Left lung (tissue), 10 donors: ENCODE measurements around the gene NACC1. TPM values are rescaled to one million over a fixed set of nuclear protein-coding genes. Genes with fewer than 3 reads are reported as not detected.

Source experiments
- ATAC-seq: fragments of 200-7000 bp; cut with Tn5 transposase; one replicate; pipeline ENCODE4 v1.9.1; 2020; ENCODE audit warnings: moderate library complexity
- DNase-seq, 4 donors: peaks; one replicate each; pipeline ENCODE4 v3.0.0-alpha.2; 2013 to 2020
- H3K27ac ChIP-seq, 2 donors: fragments of 200-600 bp; sonication (generic) in 1 of 2; one replicate each; pipeline versions ENCODE4 v1.5.0 to v1.8.0; 2020 to 2021
- H3K27me3 ChIP-seq, 2 donors: fragments of 200-600 bp; sonication (generic) in 1 of 2; one replicate each; pipeline versions ENCODE4 v1.5.0 to v1.8.0; 2020 to 2021
- H3K36me3 ChIP-seq, 2 donors: fragments of 200-600 bp; sonication (generic) in 1 of 2; one replicate each; pipeline versions ENCODE4 v1.5.0 to v1.8.0; 2020 to 2021
- H3K4me1 ChIP-seq, 2 donors: fragments of 200-600 bp; one replicate each; pipeline ENCODE4 v1.8.0; 2021
- H3K4me3 ChIP-seq, 2 donors: fragments of 200-600 bp; sonication (generic) in 1 of 2; one replicate each; pipeline versions ENCODE4 v1.5.0 to v1.8.0; 2020 to 2021; ENCODE audit warnings: mild to moderate bottlenecking in 1 of 2
- H3K9me3 ChIP-seq, 2 donors: fragments of 200-600 bp; sonication (generic) in 1 of 2; one replicate each; pipeline versions ENCODE4 v1.5.0 to v1.8.0; 2020 to 2021
- intact Hi-C, 2 donors: fragments of 100-400 bp; cut with DNase I; formaldehyde crosslinking; loops; one replicate each; pipeline versions ENCODE4 v1.11.2 to v1.14.2; 2022
- polyA plus RNA-seq, 6 donors: library from polyadenylated mRNA; unstranded; fragments of 120-200 nt; gene quantifications; one replicate each; pipeline ENCODE4 v1.2.1, GENCODE V29; 2013; ENCODE audit not compliant: insufficient read length in 6 of 6
- total RNA-seq, 2 donors: library from RNA; stranded (reverse); fragmentation: NEBNext Ultra II Directional; extraction: Animal tissue kit (Norgen Biotek cat#: 25700); gene quantifications; one replicate each; pipeline ENCODE4 v1.2.1, GENCODE V29; 2021
- TF ChIP-seq, protein P1 (sequence below), 2 donors: fragments of 200-600 bp; sonication (generic) in 1 of 2; IDR thresholded peaks; one replicate each; pipeline versions ENCODE4 v1.5.0 to v1.8.0; 2021; ENCODE audit warnings: antibody characterized with exemption in 2 of 2
- donor health status: DM: no; HTN: yes; CAD: no.
- donor health status: DM: no; HTN: no; CAD: no.

Gene NACC1
- total and polyA plus RNA-seq, 8 donors = 14.9 to 92.5 (median 21.1) TPM

DNA sequence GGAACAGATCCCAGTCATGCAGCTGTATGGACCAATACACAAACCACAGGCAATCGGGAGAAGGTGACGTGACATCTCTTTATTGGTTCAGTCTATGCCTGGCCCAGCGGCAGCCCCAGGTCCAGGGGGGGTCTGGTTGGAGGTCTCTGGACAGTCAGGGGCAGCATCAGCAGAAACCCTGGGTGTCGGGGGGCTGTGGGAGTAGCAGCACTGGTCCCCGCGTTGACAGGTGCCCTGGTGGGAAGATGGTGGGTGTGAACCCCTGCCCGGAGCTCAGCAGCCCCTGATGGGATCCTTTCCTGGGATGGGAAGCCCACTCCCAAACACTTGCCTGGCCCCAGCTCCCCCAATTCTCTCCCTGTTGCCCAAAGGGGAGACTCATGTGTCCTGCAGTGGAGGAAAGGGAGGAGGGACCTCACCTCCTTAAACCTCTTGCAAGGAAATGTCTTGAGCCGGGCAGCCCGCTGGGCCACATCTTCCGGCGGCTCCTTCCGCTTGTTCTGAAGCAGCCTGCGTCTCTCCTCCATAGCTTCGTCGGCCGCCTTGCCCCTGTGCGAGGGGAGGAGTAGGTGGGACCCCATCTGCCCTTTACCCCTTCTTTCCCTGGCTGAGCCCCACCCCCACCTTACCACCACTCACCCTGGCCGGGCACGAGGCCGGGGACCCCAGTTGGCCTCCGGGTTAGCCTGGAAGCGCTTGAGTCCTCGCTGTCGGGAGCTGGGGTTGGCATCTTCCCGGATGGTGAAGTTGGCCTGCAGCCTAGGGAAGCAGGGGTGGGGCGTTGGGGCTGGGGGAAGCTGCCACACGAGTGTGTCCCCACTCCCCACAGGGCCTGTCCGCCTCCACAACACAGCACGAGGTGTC is 13.0 kb upstream of the NACC1 start:
- H3K4me1 ChIP-seq = peaks cover 13 to 48% of the 10 kb centered on the region in 2 donors
- H3K27me3 ChIP-seq = no peaks in the 10 kb centered on the region
- H3K36me3 ChIP-seq = peaks cover 0 to 38% of the 10 kb centered on the region in 2 donors
- H3K9me3 ChIP-seq = no peaks in the 10 kb centered on the region
- intact Hi-C loops = no loop called here
- ATAC-seq (no peak), DNase-seq (peak in 1 of 4 donors; percentile 88)
- H3K27ac ChIP-seq = peak overlapping the region; percentile 82 to 98
- TF ChIP-seq, protein P1, sequence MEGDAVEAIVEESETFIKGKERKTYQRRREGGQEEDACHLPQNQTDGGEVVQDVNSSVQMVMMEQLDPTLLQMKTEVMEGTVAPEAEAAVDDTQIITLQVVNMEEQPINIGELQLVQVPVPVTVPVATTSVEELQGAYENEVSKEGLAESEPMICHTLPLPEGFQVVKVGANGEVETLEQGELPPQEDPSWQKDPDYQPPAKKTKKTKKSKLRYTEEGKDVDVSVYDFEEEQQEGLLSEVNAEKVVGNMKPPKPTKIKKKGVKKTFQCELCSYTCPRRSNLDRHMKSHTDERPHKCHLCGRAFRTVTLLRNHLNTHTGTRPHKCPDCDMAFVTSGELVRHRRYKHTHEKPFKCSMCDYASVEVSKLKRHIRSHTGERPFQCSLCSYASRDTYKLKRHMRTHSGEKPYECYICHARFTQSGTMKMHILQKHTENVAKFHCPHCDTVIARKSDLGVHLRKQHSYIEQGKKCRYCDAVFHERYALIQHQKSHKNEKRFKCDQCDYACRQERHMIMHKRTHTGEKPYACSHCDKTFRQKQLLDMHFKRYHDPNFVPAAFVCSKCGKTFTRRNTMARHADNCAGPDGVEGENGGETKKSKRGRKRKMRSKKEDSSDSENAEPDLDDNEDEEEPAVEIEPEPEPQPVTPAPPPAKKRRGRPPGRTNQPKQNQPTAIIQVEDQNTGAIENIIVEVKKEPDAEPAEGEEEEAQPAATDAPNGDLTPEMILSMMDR (IDR thresholded peaks at IDR 0.05) = no peak
- H3K4me3 ChIP-seq = peak overlapping the region in 1 of 2 donors; percentile 50

DNA sequence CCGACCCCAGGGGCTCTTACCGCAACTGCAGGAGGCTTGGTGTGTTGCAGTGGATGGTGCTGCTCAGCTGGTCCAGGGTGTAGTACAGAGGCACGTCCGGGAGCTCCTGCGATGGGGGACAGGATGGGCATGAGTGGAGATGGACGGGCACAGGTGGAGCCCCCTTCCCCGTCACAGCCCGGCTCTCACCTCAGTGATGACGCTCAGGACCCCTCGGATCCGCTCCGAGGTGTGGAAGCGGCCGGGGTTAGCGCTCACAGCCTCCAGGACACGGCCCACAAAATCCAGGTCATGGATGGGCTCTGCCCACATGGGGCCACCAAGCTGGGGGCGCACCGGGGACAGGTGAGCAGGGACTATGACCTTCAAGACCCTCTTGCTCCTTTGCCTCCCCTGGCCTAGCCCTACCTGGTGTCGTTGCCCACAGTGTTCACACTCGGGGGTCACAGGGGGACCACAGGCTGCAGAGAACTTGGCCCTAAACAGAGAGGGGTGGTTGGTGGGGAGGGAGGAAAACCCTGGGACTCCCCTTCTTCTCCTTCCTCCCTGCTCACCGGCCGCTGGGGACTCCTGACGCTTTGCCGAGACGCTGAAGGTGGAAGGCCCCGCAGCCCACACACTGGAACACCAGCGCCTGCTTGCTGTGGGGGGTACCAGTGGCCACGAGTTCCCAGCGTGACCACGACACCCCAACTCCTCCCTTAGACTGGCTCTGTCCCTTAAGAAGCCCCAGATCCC is 8.5 kb upstream of the NACC1 start:
- peaks cover 0 to 62% of the 10 kb centered on the region in 2 donors for H3K36me3 ChIP-seq
- ATAC-seq = no peak
- peaks cover 0 to 12% of the 10 kb centered on the region in 2 donors for H3K4me1 ChIP-seq
- DNase-seq = no peak
- no peaks in the 10 kb centered on the region for H3K27me3 ChIP-seq
- TF ChIP-seq, protein P1 (IDR thresholded peaks at IDR 0.05) = no peak
- H3K9me3 ChIP-seq = no peaks in the 10 kb centered on the region
- intact Hi-C loops = no loop called here
- no peak overlapping the region for H3K4me3 ChIP-seq
- H3K27ac ChIP-seq = no peak overlapping the region

DNA sequence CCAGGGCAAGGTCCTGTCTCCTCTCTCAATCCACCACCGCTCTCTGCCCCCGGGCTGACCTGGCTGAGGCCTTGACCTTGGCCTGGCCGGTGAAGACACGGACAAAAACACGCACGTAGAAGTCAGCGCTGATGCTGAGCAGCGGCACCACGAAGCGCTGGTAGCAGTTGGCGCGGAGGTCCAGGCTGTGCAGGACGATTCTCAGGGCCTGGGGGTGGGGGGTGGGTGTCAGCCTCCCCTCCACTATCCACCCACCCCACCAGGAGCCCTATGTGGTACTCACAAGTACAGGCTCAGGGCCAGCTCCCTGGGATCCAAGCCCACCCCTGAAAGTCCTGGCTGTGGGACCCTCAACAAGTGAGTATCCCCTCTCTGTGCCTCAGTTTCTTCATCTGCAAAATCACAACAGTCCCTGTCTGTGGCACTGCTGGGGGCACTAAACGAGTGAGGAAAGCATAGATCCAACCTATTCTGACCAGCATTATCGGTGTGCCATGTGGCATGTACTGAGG is 7.9 kb upstream of the NACC1 start:
- no peak overlapping the region for H3K27ac ChIP-seq
- no peak overlapping the region for H3K4me3 ChIP-seq
- peaks cover 0 to 64% of the 10 kb centered on the region in 2 donors for H3K36me3 ChIP-seq
- ATAC-seq = no peak
- no peaks in the 10 kb centered on the region for H3K9me3 ChIP-seq
- no peak for DNase-seq
- TF ChIP-seq, protein P1 (IDR thresholded peaks at IDR 0.05) = no peak
- intact Hi-C loops = no loop called here
- no peaks in the 10 kb centered on the region for H3K27me3 ChIP-seq
- peaks cover 0 to 7% of the 10 kb centered on the region in 2 donors for H3K4me1 ChIP-seq

DNA sequence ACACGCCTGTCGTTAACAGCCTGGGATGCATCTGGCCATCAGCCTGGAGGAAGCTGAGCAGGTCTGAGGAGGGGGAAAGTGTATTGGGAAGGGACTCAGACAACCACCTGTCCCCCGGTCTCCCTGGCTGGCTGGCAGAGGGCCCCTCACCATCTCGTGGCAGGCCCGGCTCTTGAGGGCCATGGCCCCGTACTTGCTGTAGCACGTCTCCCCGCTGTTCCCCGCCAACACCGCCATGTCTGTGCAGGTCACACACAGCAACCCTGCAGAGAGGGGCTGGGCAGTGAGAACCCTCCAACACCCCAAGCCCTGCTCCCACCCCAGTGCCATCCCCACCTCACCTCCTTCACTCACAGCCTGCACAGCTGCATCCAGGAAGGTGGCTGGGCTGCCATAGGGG is 5.5 kb upstream of the NACC1 start:
- Histone ChIP-seq H3K27ac (no peak overlapping the region), H3K36me3 (peaks cover 0 to 57% of the 10 kb centered on the region in 2 donors), H3K27me3 (no peaks in the 10 kb centered on the region), H3K4me3 (no peak overlapping the region), H3K4me1 (peaks cover 8 to 21% of the 10 kb centered on the region in 2 donors), H3K9me3 (no peaks in the 10 kb centered on the region)
- ATAC-seq (no peak), DNase-seq (no peak)
- TF ChIP-seq, protein P1 (IDR thresholded peaks at IDR 0.05) = no peak
- intact Hi-C loops = no loop called here

DNA sequence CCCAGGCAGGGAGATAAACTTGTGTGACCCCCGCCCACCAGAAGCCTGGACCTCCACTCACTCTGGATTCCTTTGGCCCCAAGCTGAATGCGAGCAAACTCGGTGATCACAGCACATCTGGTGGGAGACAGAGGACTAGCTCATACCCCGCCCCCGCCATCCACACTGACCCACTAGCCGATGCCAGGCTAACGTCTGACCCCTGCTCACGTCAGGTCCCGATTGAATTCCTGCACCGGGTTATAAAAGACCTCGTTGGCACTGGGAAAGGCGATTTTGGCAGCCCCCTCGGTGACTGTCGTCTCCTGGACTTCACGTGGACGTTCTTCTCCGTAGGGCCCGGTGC is 2.2 kb upstream of the NACC1 start:
- intact Hi-C loops = no loop called here
- Histone ChIP-seq H3K4me3 (peak overlapping the region; percentile 93 to 95), H3K9me3 (no peaks in the 10 kb centered on the region), H3K27me3 (no peaks in the 10 kb centered on the region), H3K27ac (peak overlapping the region in 1 of 2 donors; percentile 84), H3K4me1 (peaks cover 22 to 44% of the 10 kb centered on the region in 2 donors), H3K36me3 (peaks cover 0 to 26% of the 10 kb centered on the region in 2 donors)
- ATAC-seq (no peak), DNase-seq (no peak)
- TF ChIP-seq, protein P1 (IDR thresholded peaks at IDR 0.05) = no peak
